GM12878 (cell line): ENCODE data around the gene YTHDF1. TPM values are rescaled to one million over a fixed set of nuclear protein-coding genes. Genes with fewer than 3 reads are reported as not detected.

ENCODE experiments used
- ATAC-seq: fragments of 200-7000 bp; cut with Tn5 transposase; 3 replicates; pipeline ENCODE4 v1.9.1; 2020; ENCODE audit warnings: mild to moderate bottlenecking, moderate library complexity
- BruUV-seq: library from RNA; stranded (reverse); fragments of 400-500 nt; replicated peaks from 2 replicates; lab custom pipeline; 2021; lab: Mats Ljungman, UMichigan
- CTCF ChIA-PET: fragments of 300-600 bp; sonication (Branson Sonifier 250); formaldehyde crosslinking; extraction: SDS; loops from one replicate; lab custom pipeline; 2021; ENCODE audit warnings: inconsistent platforms; lab: Yijun Ruan, JAX
- POLR2A ChIA-PET: fragments of 350-600 bp; formaldehyde crosslinking; extraction: SDS; loops from one replicate; lab custom pipeline; 2021; ENCODE audit warnings: inconsistent platforms; lab: Charles Lee
- RAD21 ChIA-PET: fragments of 300-600 bp; sonication (Branson Sonifier 250); formaldehyde crosslinking; loops from one replicate; lab custom pipeline; 2023; ENCODE audit warnings: antibody characterized with exemption; ENCODE audit not compliant: unreplicated experiment; lab: Charles Lee
- SMC1A ChIA-PET: fragments of 300-600 bp; sonication (Branson Sonifier 250); formaldehyde crosslinking; loops from one replicate; lab custom pipeline; 2023; ENCODE audit not compliant: unreplicated experiment, uncharacterized antibody; lab: Charles Lee
- DNase-seq: peaks from one replicate; pipeline ENCODE4 v3.0.0-alpha.2; 2011; ENCODE audit warnings: low read depth, low spot score
- FAIRE-seq: peaks from 3 replicates; lab custom pipeline; 2011; peaks lifted over from hg19 to GRCh38; lab: Jason Lieb, UNC
- H2AFZ ChIP-seq: 2 replicates; pipeline ENCODE4 v1.6.0; 2011; ENCODE audit warnings: low read depth, low read length, control low read depth; ENCODE audit not compliant: control insufficient read depth
- H3K27ac ChIP-seq: 2 replicates; pipeline ENCODE4 v1.5.1; 2011; ENCODE audit warnings: control low read depth; ENCODE audit not compliant: control insufficient read depth, insufficient read depth
- H3K27me3 ChIP-seq, 2 experiments: replicated peaks in 1 of 2; 2 replicates each; pipeline versions ENCODE4 v1.6.0 to v1.6.1; 2011; ENCODE audit warnings: low read length in 1 of 2; ENCODE audit not compliant: control insufficient read depth in 2 of 2, insufficient read depth in 2 of 2
- H3K36me3 ChIP-seq, 2 experiments: 2 replicates each; pipeline ENCODE4 v1.5.1; 2011; ENCODE audit warnings: low read length in 1 of 2; ENCODE audit not compliant: control insufficient read depth in 2 of 2, insufficient read depth in 2 of 2
- H3K4me1 ChIP-seq: 2 replicates; pipeline ENCODE4 v1.6.1; 2011; ENCODE audit warnings: mild to moderate bottlenecking, low read length, moderate library complexity, mixed read lengths; ENCODE audit not compliant: control insufficient read depth, insufficient read depth
- H3K4me2 ChIP-seq: 2 replicates; pipeline ENCODE4 v1.6.0; 2011; ENCODE audit warnings: control low read depth; ENCODE audit not compliant: control insufficient read depth, insufficient read depth
- H3K4me3 ChIP-seq: fragments of 200-600 bp; sonication (generic); 2 replicates; pipeline ENCODE4 v1.5.1; 2016
- H3K79me2 ChIP-seq: 2 replicates; pipeline ENCODE4 v1.6.0; 2011; ENCODE audit warnings: low read length; ENCODE audit not compliant: control insufficient read depth, insufficient read depth
- H3K9ac ChIP-seq: 2 replicates; pipeline ENCODE4 v1.8.0; 2011; ENCODE audit warnings: low read length, control low read depth, mixed read lengths; ENCODE audit not compliant: control insufficient read depth, insufficient read depth
- H3K9me3 ChIP-seq: replicated peaks from 3 replicates; pipeline ENCODE4 v1.5.1; 2011; ENCODE audit warnings: mild to moderate bottlenecking, low read length; ENCODE audit not compliant: control insufficient read depth, insufficient read depth
- H4K20me1 ChIP-seq: 2 replicates; pipeline ENCODE4 v1.6.0; 2011; ENCODE audit not compliant: control insufficient read depth, insufficient read depth
- EGR1 ChIP-seq, 2 experiments: IDR thresholded peaks; 1 replicate in 1 of 2; 2 replicates in 1 of 2; pipeline ENCODE4 v1.6.1; 2011 to 2012; ENCODE audit warnings: low read depth in 2 of 2, low read length in 2 of 2, borderline replicate concordance in 1 of 2, mild to moderate bottlenecking in 1 of 2, moderate library complexity in 1 of 2
- NFIC ChIP-seq: IDR thresholded peaks from 2 replicates; pipeline ENCODE4 v1.6.1; 2012; ENCODE audit warnings: low read depth, mild to moderate bottlenecking, inconsistent platforms, low read length, moderate library complexity
- NR2C1 ChIP-seq: fragments of 450-650 bp; IDR thresholded peaks from 2 replicates; pipeline ENCODE4 v1.6.1; 2017; ENCODE audit warnings: antibody characterized with exemption, mild to moderate bottlenecking, moderate library complexity
- SIX5 ChIP-seq: IDR thresholded peaks from 2 replicates; pipeline ENCODE4 v1.6.1; 2011; ENCODE audit warnings: mild to moderate bottlenecking, low read depth, low read length, moderate library complexity; ENCODE audit not compliant: severe bottlenecking
- SREBF2 ChIP-seq: IDR thresholded peaks from 2 replicates; pipeline ENCODE4 v1.6.1; 2012; ENCODE audit warnings: mild to moderate bottlenecking, low read length
- ZSCAN29 ChIP-seq: fragments of 450-650 bp; IDR thresholded peaks from 2 replicates; pipeline ENCODE4 v1.6.1; 2017; ENCODE audit warnings: mild to moderate bottlenecking, moderate library complexity
- WGBS: methylation state at CpG from one replicate; pipeline ENCODE4 v1.1.6; 2016; ENCODE audit warnings: low lambda C conversion rate; ENCODE audit not compliant: insufficient replicate concordance, insufficient coverage; ENCODE audit errors: missing lambda C conversion rate; 5-methylcytosine and 5-hydroxymethylcytosine counted together
- in situ Hi-C: fragments of 300-500 bp; cut with MboI; formaldehyde crosslinking; loops from 9 replicates; pipeline ENCODE4 v1.14.3; 2018; ENCODE audit warnings: mixed read lengths
- intact Hi-C: fragments of 100-400 bp; cut with micrococcal nuclease; formaldehyde crosslinking; loops from one replicate; pipeline ENCODE4 v1.14.2; 2022; ENCODE audit not compliant: unreplicated experiment
- polyA plus RNA-seq, 11 experiments: library from polyadenylated mRNA; depleted of rRNA in 4 of 11; unstranded in 6 of 11; stranded (reverse) in 5 of 11; fragments of >200 nt; fragmentation: Nextera tagmentation in 4 of 11; fragmentation: Illumina TruSeq in 1 of 11; extraction: Ambion mirVana in 4 of 11; extraction: Trizol in 1 of 11; gene quantifications; 1 replicate in 1 of 11; 2 replicates in 10 of 11; pipeline versions ENCODE4 v1.2.1 to v1.2.3, GENCODE V29; 2011 to 2016; ENCODE audit warnings: inconsistent platforms in 2 of 11, missing spikeins in 2 of 11, low read depth in 1 of 11
- total RNA-seq, 4 experiments: library from RNA; depleted of rRNA in 3 of 4; stranded (reverse); fragments of >200 nt in 3 of 4; fragmentation: Illumina TruSeq in 1 of 4; extraction: Trizol in 1 of 4; gene quantifications; 2 replicates each; pipeline versions ENCODE4 v1.2.1 to v1.2.3, GENCODE V29; 2013 to 2021
- TF ChIP-seq, protein P1 (sequence below): IDR thresholded peaks from 2 replicates; pipeline ENCODE4 v1.6.1; 2011; ENCODE audit warnings: borderline replicate concordance, low read depth, mild to moderate bottlenecking, moderate library complexity, low read length; ENCODE audit not compliant: insufficient read depth, poor library complexity, severe bottlenecking

The YTHDF1 gene
- total and polyA plus RNA-seq, 10 of the 15 experiments (the other 5 are each of a cell fraction or from before 2014, with no cell fraction given) = 4.6 to 37.8 (median 20.5) TPM

DNA sequence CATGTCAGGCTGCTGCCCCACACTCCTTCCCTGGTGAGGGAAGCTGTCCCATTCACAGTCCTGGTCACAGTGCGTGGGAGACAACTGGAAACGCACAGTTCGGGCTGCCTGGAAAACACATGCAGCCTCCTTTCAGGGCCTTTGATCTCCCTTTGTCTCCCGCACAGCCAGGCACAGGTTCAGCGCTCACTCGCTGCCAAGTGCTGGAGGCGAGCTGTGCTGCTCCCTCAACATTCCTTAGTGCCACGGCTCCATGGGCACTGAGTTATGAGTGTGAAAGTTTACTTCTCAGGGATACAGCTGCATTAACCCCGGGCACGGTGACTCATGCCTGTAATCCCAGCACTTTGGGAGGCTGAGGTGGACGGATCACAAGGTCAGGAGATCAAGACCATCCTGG is 9.1 kb downstream of the YTHDF1 start:
- Histone ChIP-seq H3K79me2 (peaks cover 17% of the 10 kb centered on the region), H3K4me1 (no peaks in the 10 kb centered on the region), H2AFZ (no peak overlapping the region), H3K4me3 (no peak overlapping the region), H3K9ac (no peak overlapping the region), H3K9me3 (no peaks in the 10 kb centered on the region), H3K27me3 (no peaks in the 10 kb centered on the region), H3K36me3 (peaks cover 31 to 38% of the 10 kb centered on the region in 2 experiments), H3K4me2 (no peak overlapping the region), H3K27ac (no peak overlapping the region), H4K20me1 (peaks cover 9% of the 10 kb centered on the region; the same call in 1 of the 2 replicates)
- ChIA-PET POLR2A (no interaction called here), SMC1A (no interaction called here), CTCF (interaction anchor here (0.9 kb wide), 1 partner anchor 17 kb away, joined by 3 read pairs; no protein-coding TSS in a partner anchor), RAD21 (no interaction called here)
- ATAC-seq = no peak
- FAIRE-seq = no peak
- intact Hi-C loops (no loop called here), in situ Hi-C loops (no loop called here)
- WGBS = 99% methylated on average over 11 of the region's 11 CpGs
- no TSS peak for BruUV-seq
- DNase-seq = no peak
- TF ChIP-seq SREBF2 = no peak

DNA sequence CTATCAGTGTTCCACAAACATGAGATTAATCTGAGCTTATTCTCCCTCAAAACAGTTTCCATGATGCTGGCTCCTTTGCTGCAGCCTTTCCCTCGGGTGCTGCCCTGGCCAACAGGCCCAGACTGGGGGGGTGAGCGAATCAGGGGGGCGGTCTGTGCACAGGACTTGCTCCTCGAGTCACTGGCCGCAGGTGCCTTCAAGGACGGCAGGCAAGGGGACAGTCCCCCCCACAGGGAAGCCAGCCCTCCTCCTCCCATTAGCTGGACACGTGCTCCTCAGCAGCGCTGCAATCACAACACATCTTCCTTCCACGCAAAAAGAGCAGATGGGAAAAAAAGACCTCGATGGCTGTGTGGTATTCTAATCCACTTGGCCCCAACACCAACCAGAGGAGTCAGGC is 10.0 kb downstream of the YTHDF1 start:
- FAIRE-seq (no peak), ATAC-seq (no peak), DNase-seq (no peak)
- ChIA-PET POLR2A (no interaction called here), SMC1A (interaction anchor here (0.8 kb wide), 1 partner anchor 11 kb away, joined by 3 read pairs; no protein-coding TSS in a partner anchor), CTCF (no interaction called here), RAD21 (no interaction called here)
- intact Hi-C loops (no loop called here), in situ Hi-C loops (no loop called here)
- H4K20me1 ChIP-seq = peaks cover 9% of the 10 kb centered on the region; the same call in 1 of the 2 replicates
- H3K27ac ChIP-seq = no peak overlapping the region
- TF ChIP-seq SIX5 (no peak), ZSCAN29 (no peak), EGR1 (IDR thresholded peaks at IDR 0.05; ENCODE audit: borderline replicate concordance in 1 of 2, low read depth in 2 of 2, low read length in 2 of 2) (no peak), NFIC (no peak), NR2C1 (no peak)
- TF ChIP-seq, protein P1, sequence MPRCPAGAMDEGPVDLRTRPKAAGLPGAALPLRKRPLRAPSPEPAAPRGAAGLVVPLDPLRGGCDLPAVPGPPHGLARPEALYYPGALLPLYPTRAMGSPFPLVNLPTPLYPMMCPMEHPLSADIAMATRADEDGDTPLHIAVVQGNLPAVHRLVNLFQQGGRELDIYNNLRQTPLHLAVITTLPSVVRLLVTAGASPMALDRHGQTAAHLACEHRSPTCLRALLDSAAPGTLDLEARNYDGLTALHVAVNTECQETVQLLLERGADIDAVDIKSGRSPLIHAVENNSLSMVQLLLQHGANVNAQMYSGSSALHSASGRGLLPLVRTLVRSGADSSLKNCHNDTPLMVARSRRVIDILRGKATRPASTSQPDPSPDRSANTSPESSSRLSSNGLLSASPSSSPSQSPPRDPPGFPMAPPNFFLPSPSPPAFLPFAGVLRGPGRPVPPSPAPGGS = no peak
- WGBS = 86% methylated on average over 10 of the region's 10 CpGs
- H3K36me3 ChIP-seq = peaks cover 33 to 41% of the 10 kb centered on the region in 2 experiments
- H2AFZ ChIP-seq = no peak overlapping the region
- H3K9me3 ChIP-seq = no peaks in the 10 kb centered on the region
- no peak overlapping the region for H3K9ac ChIP-seq
- no peaks in the 10 kb centered on the region for H3K4me1 ChIP-seq
- H3K4me2 ChIP-seq = no peak overlapping the region
- no peak overlapping the region for H3K4me3 ChIP-seq
- no peaks in the 10 kb centered on the region for H3K27me3 ChIP-seq
- BruUV-seq = no TSS peak
- H3K79me2 ChIP-seq = peaks cover 12% of the 10 kb centered on the region
